NCI-H1694 (cell line): ENCODE measurements around the gene DYNLL1.
A peak's percentile ranks its signal among the peaks of the same experiment; 100 is the strongest.
"Not testable (repeated sequence)": the region's sequence is repeated elsewhere in the genome, so short reads cannot be mapped to it uniquely, and the experiment has no call there.

Experiments
- DNase-seq: peaks from one replicate; lab custom pipeline; 2025; lab: John Stamatoyannopoulos, UW

DYNLL1 gene

DNA sequence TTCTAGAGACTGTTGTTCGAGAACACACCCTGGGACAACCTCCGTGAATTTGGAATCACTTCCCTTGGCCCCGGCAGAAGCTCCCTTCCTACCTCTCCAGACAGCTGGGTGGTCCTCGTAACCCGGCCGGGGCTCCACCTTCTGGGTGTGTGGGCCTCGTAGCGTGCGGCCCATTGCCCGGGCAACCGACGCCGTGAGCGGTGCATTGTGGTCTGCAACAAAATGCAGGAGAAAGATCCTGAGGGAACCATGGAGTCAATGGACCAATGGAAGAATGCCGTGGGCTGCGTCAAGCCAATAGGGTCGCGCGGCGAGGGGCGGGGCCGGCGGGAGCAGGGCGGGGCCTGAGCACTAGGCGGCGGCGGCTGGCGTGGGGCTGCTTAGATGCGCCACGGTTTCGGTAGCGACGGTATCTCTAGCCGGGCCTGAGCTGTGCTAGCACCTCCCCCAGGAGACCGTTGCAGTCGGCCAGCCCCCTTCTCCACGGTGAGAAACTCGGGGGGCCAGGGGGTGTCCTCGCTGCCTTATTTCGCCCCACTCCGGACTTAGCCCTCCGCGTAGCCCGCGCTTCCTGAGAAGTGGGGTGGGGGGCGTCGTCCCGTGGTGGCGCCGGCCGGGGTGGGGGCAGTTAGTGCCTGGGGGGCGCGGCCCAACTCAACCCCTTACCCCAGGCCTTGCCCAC is at the start of gene DYNLL1:
TSS of gene DYNLL1 (plus strand) at position 383 of the 682 bp plus-strand sequence. CDS start 309 bp downstream, outside the sequence.
- DNase-seq: peak; percentile 92

DNA sequence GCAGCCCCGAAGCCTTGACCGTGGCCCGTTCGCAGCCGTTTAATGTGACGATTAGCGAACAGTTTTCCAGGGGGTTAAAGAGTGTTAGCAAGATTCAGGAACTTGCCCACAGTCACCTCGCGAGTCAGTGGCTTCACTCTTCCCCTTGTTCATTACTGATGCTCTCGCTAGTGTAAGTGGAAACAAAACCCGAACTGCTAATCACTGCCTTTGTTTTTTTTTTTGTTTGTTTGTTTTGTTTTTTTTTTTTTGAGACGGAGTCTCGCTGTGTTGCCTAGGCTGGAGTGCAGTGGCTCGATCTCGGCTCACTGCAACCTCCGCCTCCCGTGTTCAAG is 49.1 kb upstream of the DYNLL1 start:
- not testable (repeated sequence) for DNase-seq

DNA sequence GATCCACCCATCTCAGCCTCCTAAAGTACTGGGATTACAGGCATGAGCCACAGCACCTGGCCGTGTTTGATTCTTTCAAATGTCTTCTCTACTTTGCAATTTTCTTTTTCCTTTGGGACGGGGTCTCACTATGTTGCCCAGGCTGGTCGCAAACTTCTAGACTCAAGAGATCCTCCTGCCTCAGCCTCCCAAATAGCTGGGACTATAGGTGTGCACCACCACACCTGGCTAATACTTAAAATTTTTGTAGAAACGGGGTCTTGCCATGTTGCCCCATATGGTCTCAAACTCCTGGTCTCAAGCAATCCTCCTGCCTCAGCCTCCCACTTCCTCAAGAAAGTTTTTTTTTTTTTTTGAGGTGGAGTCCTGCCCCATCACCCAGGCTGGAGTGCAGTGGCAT is 47.9 kb upstream of the DYNLL1 start:
- no peak for DNase-seq

DNA sequence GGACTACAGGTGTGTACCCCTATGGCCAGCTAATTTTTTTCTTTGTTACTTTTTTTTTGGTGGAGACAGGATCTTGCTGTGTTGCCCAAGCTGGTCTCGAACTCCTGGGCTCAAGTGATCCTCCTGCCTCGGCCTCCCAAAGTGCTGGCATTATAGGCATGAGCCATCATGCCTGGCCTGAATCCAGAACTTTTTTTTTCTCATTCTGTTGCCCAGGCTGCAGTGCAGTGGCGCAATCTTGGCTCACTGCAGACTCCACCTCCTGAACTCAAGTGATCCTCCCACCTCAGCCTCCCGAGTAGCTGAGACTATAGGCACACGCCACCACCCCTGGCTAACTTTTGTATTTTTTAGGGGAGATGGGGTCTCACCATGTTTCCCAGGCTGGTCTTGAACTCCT is 43.4 kb upstream of the DYNLL1 start:
- not testable (repeated sequence) for DNase-seq

DNA sequence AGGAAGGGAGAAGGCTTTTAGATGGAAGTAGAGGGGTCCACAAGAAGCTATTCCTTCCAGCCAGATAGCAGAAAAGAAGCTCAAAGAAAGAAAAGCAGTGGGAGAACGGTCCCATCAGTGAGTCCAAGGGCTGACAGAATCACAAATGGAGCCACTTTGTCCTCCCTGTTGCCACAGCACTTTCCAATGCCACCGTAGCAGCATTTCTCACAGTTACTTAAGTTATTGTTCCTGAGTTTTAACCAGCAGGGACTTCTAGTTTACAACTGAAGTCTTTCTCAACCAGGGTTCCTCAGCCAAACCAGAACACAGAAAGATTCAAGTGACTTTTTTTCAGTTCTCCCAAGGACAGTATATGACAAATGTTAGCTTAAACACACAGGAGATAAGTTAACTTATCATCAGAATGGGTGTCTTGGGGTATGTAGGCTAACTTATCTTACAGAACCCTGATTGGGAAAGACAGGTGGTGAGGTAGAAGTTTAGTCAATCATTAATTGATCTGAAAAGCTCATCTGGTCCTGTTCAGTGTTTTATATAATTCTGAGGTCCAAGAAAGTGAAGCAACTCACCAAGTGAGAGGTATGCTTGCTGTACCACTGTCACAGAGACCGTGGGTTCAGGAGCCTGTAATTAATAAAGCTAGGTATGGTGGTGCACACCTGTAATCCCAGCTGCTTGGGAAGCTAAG is 42.7 kb upstream of the DYNLL1 start:
- no peak for DNase-seq

DNA sequence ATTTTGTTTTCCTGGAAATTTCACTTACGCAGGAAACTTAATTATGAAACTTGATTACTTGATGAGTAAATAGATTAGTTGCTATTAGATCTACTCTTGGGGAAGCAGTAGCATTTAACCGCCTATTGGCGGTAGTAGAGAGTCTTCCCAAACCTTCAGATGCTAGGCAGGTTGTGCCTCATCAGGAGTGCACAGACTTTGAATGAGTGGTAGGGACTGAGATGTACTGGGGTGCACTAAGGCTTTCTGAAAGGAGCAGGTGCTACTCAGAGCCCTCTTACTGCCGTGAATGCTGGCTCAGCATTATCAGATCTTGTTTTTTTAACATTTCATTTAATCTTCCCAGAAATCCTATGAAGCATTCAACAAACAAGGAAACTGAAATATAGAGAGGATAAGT is 41.9 kb upstream of the DYNLL1 start:
- peak; percentile 17 for DNase-seq

DNA sequence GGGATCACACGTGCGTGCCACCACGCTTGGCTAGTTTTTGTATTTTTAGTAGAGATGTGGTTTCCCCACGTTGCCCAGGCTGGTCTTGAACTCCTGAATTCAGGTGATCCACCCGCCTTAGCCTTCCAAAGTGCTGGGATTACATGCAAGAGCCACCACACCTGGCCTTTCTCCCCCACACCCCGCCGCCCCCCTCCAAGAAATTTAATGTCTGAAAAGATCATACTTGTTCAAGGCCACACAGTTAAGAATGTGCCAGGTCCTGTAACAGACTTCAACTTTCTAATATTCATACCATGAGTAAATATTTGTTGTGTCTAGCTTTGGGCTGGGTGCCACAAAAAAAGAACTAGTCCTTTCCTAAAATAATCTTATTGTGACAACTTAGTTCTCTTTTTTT is 40.6 kb upstream of the DYNLL1 start:
- DNase-seq: no peak

DNA sequence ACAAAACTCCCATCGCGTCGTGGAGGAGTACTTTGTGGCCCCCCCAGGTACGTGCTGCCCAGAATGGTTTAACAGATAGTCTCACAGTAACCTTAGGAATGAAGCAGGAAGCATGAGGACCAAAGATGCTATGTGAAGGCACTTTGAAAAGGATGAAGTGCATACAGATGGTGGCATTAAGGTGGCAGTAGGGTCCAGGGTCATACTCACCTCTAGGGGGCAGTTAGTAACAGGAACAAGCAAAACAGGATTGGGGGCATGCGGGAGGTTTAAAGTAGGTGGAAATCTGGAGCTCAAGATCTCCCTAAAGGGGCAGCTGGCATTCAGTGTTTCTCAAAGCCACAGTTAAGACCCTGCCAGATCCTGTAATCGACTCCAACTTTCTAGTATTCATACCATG is 38.8 kb upstream of the DYNLL1 start:
- no peak for DNase-seq

DNA sequence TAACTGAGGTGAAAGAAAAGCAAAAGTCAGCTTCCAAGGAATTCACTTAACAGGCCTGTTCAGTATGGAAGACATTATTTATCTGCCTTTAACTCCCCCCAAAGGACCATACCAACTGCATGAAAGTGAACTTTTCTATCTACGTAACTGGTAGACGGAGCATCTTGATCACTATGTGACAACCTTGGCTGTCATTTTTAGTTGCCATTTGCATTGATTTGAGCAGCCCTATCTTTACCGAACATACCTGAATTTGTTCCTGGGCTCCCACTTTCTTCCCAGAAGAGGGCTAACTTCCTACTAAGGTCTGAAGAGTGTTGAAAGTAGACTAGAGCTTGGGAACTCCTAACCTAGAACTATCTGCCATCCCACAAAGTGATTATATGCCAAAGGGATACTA is 35.8 kb upstream of the DYNLL1 start:
- DNase-seq: no peak

DNA sequence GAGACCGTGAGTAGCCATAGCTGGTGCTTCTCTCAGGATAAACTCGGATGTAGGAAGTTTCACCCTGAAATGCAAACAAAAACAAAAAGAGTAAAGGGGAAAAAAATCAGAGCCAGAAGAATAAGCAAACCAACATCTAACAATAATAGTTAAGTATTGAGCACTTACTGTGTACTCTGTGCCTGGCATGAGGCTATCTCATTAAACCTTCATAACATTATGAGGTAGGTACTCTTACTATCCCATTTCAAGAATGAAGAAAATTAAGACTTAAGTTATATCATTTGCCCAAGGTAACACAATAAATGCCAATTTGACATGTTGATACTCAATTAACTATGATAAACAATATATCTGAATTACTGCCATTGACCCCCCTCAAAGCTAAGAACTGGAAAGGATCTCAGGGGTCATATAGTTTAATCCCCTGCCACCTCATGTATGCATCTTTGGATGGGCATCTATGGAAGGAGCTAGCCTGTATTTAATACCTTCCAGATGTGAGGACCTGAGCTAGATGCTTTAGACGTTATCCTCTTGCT is 33.7 kb upstream of the DYNLL1 start:
- DNase-seq: no peak

DNA sequence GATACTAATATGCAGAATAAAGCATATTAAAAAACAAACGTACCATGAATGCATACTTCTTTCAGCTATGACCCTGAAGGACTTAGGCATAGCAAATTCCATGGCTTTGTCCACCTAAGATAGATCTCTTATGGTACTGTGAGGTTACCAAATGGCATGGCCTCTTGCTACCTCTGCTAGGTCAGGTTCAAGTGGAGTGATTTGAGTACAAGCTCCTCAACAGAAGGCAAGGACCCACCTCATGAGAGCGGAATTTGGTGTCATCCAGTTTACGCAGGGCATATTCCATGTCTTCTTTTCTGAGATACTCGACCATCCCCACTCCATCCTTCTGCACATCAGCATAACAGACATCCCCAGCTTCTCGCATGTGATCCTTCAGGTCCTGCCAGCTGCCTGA is 32.2 kb upstream of the DYNLL1 start:
- no peak for DNase-seq

DNA sequence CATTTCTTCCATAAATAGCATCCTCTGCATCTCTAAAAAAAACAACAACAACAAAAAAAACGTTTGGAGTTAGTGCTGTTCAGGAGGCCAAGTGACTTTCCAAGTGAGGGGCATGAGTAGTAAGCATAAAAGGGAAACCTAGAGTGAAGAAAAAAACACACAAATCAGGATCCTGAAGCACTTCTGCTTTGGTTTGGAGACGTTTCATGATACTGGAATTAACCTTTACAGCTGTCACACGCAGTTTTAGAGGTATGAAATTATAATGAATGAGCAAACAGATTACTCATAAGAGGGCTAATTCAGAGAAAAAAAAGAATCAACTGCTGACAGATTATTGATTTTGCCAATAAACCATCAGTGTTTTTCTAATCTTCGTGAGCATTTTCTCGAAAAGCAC is 30.2 kb upstream of the DYNLL1 start:
- no peak for DNase-seq

DNA sequence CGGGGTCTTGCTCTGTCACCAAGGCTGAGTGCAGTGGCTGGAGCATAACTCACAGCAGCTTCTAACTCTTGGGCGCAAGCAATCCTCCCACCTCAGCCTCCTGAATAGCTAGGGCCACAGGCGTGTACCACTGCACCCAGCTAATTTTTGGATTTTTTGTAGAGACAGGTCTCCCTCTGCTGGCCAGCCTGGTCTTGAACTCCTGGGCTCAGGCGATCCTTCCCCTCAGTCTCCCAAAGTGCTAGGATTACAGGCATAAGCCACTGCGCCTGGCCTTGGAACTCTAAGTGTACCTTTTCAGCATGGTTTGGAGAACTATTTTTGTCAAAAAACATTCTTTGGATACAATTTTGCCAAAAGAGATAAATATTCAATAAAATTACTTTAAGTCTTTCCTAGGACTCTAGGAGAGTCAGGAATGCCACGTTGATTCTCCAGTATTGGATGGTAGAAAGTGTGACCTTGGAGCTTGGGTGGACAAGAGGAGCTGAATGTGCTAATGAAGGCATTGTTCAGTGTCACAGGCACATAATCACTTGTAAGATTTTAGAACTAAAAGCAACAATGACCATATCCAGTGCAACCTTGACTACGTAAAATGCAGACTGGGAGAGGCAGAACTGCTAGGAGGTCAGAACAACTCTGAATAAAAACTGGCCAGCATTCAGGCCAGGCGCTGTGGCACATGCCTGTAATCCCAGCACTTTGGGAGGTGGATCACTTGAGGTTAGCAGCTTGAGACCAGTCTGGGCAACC is 29.2 kb upstream of the DYNLL1 start:
- peak; percentile 23 for DNase-seq

DNA sequence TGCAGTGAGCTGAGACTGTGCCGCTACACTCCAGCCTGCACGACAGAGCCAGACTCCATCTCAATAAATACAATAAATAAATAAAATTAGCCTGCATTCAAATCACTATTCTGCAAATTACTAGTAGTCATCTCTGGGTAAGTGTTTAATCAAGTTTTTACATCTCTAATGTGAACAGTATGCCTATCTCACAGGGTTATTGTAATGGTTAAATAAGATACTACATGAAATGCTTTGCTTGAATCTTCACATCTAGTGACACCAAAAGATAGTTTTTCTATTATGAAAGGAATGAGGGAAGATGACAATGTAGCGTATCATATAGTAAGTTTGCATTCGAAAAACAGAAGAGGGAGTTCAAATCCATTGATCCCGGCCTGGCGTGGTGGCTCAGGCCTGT is 28.5 kb upstream of the DYNLL1 start:
- DNase-seq: no peak

DNA sequence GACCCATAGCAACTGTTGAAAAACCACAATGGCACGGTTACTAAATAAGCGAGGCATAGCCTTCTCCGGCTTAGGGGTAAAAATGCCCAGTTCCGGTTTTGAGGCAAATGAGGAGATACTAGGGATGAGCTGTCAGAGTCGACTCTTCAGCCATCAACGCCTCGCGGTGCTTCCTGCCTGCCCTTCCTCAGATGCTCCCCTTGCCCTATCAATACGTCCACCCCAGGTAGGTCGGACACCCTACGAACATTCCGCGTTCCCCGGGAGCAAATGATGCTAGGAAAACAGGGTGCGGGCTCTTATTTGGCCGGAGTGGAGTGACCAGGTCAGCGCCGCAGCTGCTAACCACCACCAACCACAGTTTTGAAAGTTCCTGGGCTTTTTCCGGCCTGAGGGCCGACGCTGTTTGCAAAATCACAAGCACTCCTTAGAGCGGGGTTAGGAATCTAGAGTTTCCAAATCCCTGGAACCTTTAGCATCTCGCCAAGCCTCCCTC is 27.5 kb upstream of the DYNLL1 start:
- no peak for DNase-seq

DNA sequence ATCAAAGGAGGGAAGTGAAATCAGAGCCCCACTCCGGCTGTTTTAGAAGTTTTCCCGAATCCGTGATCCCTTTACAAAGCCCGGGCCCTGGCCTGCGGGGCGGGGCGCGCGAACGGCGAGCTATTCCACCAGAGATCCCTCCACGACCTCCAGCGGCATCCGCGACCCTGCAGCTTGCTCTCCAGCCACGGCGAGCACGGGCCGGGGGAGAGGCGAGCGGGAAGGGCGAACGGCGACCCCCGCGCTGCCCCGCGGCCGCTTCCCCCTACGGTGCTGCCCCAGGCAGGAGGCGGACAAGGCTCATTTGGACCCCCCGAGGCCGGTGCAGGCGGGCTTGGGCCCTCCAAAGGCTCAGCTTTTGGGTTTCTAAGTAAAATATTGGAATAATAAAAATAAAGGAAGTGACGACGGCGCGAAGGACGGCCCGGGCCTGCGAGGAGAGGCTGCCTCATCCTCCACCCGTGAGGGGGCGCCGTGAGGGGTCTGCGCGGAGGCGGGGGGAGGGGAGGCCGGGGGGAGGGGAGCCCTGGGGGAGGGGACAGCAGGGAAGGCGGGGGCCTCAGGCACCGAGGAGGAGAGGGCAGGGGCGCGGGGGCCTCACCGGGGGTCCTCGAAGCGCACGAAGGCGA is 27.0 kb upstream of the DYNLL1 start:
- DNase-seq: no peak

DNA sequence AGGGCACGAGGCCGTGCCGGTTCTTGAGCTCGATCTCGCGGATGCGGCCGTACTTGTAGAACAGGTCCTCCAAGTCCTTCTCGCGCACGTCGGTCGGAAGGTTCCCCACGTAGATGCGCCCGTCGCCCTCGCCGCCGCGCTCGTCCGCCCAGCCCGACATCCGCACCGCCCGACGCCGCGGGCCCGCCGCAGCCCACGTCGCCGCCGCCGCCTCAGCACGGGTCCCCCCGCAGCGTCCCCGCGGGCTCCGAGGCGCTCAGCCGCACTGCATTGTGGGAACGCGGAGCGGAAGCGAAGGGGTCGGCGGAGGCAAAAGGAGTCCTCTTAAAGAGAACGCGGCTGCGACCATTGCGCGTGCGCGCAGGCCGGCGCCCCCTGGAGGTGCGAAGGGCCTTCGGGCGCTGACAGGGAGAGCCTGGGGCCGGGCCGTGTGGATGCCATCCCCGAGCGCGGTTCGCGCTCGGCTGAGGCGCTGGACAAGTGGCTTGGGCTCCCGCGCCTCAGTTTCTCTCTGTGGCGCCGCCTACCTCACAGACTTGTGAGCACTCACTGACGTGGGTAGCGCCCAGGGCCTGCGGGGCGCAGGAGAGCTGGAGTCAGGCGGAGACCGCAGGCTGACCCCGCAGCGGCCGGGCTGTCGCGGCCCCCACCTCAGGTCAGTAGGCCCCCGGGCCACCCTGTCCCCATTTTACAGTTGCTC is 26.3 kb upstream of the DYNLL1 start, which contains the start of gene SRSF9:
TSS of gene SRSF9 (minus strand) at position 299 of the 700 bp plus-strand sequence. CDS start at position 160, 139 bp downstream.
- DNase-seq: peak; percentile 87

DNA sequence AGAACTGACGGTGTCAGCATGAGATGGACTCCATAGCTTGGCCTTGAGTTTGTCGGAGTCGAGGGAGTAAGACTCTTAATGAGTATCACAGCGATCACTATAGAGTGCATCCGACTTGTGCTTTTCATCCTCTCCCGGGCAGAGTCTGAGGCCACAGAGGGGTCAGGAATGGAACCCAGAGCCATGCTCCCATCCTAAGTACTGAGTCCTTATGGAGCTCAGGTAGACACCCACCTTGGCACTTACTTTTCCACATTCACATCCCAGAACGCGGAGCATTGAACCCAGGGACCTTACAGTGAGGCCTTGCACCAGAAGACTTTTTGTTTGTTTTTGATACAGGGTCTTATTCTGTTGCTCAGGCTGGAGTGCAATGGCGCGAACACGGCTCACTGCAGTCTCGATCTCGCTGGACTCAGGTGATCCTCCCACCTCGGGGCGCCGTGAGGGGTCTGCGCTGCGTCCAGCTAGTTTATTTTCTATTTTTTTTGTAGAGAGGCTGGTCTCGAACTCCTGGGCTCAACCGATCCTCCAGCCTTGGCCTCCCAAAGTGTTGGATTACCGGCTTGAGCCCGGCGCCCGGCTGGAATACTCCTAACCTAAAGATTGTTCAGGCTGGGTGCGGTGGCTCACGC is 25.6 kb upstream of the DYNLL1 start:
- no peak for DNase-seq

DNA sequence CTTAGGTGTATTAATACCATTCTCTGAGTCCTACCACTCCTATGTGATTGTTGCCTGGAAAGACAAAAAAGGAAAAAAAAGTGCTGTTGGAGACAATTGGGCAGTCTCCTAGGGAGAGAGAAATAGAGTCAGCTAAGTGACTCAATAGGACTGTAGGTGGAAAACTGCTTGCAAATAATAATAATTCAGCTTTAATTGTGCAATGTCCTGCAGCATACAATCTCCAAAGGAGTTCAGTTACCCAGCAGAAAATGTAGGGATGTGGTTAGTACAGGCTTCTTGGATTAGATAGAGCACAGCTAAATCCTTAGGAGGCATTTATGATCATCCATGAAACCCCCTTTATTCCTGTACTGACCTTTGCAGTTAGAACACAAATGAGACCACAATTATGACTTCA is 23.4 kb upstream of the DYNLL1 start:
- DNase-seq: no peak

DNA sequence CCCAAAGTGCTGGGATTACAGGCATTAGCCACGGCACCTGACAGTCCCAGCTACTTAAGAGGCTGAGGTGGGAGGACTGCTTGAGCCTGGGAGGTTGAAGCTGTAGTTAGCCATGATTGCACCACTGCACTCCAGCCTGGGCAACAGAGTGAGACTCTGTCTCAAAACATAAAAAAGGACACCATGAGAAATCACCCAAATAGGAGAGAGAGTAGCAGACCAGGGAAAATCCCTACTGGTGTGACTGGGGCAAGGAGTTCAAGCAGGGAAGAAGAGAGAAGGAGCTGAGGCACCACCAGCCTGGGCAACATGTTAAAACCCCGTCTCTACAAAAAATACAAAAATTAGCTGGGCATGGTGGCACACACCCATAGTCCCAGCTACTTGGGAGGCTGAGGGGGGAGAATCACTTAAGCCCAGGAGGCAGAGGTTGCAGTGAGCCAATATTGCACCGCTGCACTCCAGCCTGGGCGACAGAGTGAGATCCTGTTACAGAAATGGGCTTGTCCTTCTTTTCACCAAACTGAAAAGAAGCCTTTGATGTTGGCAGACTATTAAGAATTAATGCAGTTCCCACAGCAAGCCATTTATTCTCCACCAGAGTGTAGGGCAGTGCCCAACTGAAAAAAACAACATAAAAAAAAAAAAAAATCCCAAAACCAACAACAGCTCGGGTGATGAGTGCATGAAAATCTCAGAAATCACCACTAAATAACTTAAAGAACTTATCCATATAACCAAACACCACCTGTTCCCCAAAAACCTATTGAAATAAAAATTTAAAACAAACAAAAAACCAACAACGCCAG is 21.9 kb upstream of the DYNLL1 start:
- no peak for DNase-seq
